Stimulated activated CD8-positive, alpha-beta memory T cell treated with anti-CD3 and anti-CD28 coated beads, Interleukin-12 subunit alpha, Interleukin-12 subunit beta, amount 100 ng/mL, for 4 hours (primary cell): Measurements from ENCODE around the gene CELA2A.
"Not testable (repeated sequence)": the region's sequence is repeated elsewhere in the genome, so short reads cannot be mapped to it uniquely, and the experiment has no call there.

Source experiments
- DNase-seq: peaks from one replicate; pipeline ENCODE4 v3.0.0-alpha.2; 2020; ENCODE audit warnings: low read depth

The CELA2A gene

GRCh38 chr1:15425521-15425920, 31.0 kb upstream of the CELA2A start:
- DNase-seq: no peak

GRCh38 chr1:15425958-15426357, 30.6 kb upstream of the CELA2A start:
- DNase-seq: no peak

- no peak for DNase-seq
Observed at GRCh38 chr1:15426492-15427279, 29.8 kb upstream of the CELA2A start.

GRCh38 chr1:15427280-15427666, 29.3 kb upstream of the CELA2A start:
- DNase-seq: no peak

GRCh38 chr1:15428252-15428651, 28.3 kb upstream of the CELA2A start:
- not testable (repeated sequence) for DNase-seq

GRCh38 chr1:15428815-15429435, 27.6 kb upstream of the CELA2A start:
- no peak for DNase-seq

- no peak for DNase-seq
Observed at GRCh38 chr1:15429701-15430149, 26.8 kb upstream of the CELA2A start.

- peak; percentile 56 for DNase-seq
Observed at GRCh38 chr1:15430787-15431570, 25.6 kb upstream of the CELA2A start.

GRCh38 chr1:15431571-15431948, 25.0 kb upstream of the CELA2A start:
- no peak for DNase-seq

GRCh38 chr1:15432324-15432723, 24.2 kb upstream of the CELA2A start:
- DNase-seq: no peak

- DNase-seq: no peak
Observed at GRCh38 chr1:15433471-15433870, 23.1 kb upstream of the CELA2A start.

- DNase-seq: not testable (repeated sequence)
Observed at GRCh38 chr1:15434739-15435138, 21.8 kb upstream of the CELA2A start.

GRCh38 chr1:15435239-15436077, 21.1 kb upstream of the CELA2A start:
- DNase-seq: no peak

- no peak for DNase-seq
Observed at GRCh38 chr1:15436881-15437442, 19.6 kb upstream of the CELA2A start.

GRCh38 chr1:15439325-15439724, 17.2 kb upstream of the CELA2A start:
- no peak for DNase-seq

GRCh38 chr1:15440357-15440756, 16.2 kb upstream of the CELA2A start:
- DNase-seq: no peak

- no peak for DNase-seq
Observed at GRCh38 chr1:15441247-15441646, 15.3 kb upstream of the CELA2A start.

- DNase-seq: no peak
Observed at GRCh38 chr1:15442119-15442518, 14.4 kb upstream of the CELA2A start.

- DNase-seq: no peak
Observed at GRCh38 chr1:15442759-15443158, 13.8 kb upstream of the CELA2A start.

GRCh38 chr1:15443281-15443680, 13.3 kb upstream of the CELA2A start:
- DNase-seq: no peak
